ENCODE measurements around the gene SARS2. TPM values are rescaled to one million over a fixed set of nuclear protein-coding genes. Genes with fewer than 3 reads are reported as not detected.

The SARS2 gene
- total and polyA plus RNA-seq, 4 donors: 5.9 to 72.4 (median 11.7) TPM

GRCh38 chr19:38922482-38922881 is 8.1 kb downstream of the SARS2 start:
- H3K27me3 ChIP-seq (ENCODE audit: control insufficient read depth in 1 of 2, insufficient read depth in 2 of 2, low read length in 1 of 2): no peaks in the 10 kb centered on the region
- H3K4me3 ChIP-seq (ENCODE audit: low read length in 2 of 2): no peak overlapping the region
- H3K4me1 ChIP-seq (ENCODE audit: control insufficient read depth in 1 of 2, insufficient read depth in 2 of 2, low read length in 2 of 2): no peaks in the 10 kb centered on the region
- WGBS, 2 donors: 92 to 94% methylated on average over 5 of the region's 5 CpGs
- DNase-seq: peak in 1 of 2 donors; percentile 19
- no peaks in the 10 kb centered on the region for H3K9me3 ChIP-seq (ENCODE audit: control insufficient read depth, low read length)
- no peak for ATAC-seq (ENCODE audit: low FRiP score)
- intact Hi-C loops (cut with DNase I): loop anchor here in 1 of 2 donors (10.0 kb wide), 1 partner anchor 288 kb away; no protein-coding TSS in a partner anchor
- no peak overlapping the region for H3K27ac ChIP-seq (ENCODE audit: low read depth in 1 of 2, low read length in 2 of 2)
- peaks cover 0 to 2% of the 10 kb centered on the region in 2 donors for H3K36me3 ChIP-seq (ENCODE audit: control insufficient read depth in 1 of 2, insufficient read depth in 2 of 2, low read length in 1 of 2)

DNA sequence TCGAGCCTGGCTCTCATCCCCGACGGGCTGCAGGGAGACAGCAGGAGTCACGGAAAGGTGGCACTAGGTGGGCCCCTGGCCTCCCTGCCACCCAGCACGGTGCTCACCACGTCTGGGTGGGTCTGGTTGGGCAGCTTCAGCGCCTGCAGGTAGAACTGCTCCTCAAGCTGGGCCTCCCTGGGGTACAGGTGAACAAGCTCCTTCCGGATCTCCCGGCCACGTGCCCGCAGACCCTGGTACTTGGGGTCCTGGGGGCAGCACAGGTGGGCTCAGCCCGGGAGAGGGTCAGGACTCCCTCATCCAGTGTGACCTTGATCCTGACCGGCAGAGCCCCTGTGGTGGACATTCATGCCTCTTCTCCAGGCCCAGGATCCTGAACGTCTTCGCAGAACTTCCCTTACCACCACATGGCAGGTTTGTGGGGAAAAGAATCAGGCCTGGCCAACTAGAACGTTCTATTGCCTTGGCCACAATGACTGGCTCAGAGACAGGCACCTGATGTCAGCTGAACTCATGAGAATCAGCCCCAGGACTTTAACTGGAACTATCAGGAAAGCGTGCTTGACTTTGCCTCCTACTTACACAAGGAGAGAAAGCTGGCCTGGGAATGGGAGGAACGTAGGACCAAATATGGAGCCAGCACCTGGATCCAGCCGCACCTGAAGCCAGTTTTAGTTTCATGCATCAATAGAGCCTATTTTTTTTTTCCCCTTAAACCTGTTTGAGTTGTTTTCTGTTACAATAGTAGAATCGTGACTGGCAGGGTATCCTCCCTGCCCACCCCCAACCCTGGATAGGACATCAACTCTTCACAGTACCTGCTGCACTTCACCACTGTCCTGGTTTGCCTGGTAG is 8.9 kb downstream of the SARS2 start:
- H3K4me1 ChIP-seq (ENCODE audit: control insufficient read depth in 1 of 2, insufficient read depth in 2 of 2, low read length in 2 of 2): no peaks in the 10 kb centered on the region
- H3K9me3 ChIP-seq (ENCODE audit: control insufficient read depth, low read length): no peaks in the 10 kb centered on the region
- ATAC-seq (ENCODE audit: low FRiP score) (no peak), DNase-seq (peak in 1 of 2 donors; percentile 62)
- no peak overlapping the region for H3K4me3 ChIP-seq (ENCODE audit: low read length in 2 of 2)
- WGBS, 2 donors: 93 to 94% methylated on average over 20 of the region's 20 CpGs
- H3K27ac ChIP-seq (ENCODE audit: low read depth in 1 of 2, low read length in 2 of 2): no peak overlapping the region
- H3K36me3 ChIP-seq (ENCODE audit: control insufficient read depth in 1 of 2, insufficient read depth in 2 of 2, low read length in 1 of 2): peaks cover 0 to 2% of the 10 kb centered on the region in 2 donors
- H3K27me3 ChIP-seq (ENCODE audit: control insufficient read depth in 1 of 2, insufficient read depth in 2 of 2, low read length in 1 of 2): no peaks in the 10 kb centered on the region
- intact Hi-C loops (cut with DNase I): loop anchor here in 1 of 2 donors (10.0 kb wide), 1 partner anchor 287 kb away; no protein-coding TSS in a partner anchor

DNA sequence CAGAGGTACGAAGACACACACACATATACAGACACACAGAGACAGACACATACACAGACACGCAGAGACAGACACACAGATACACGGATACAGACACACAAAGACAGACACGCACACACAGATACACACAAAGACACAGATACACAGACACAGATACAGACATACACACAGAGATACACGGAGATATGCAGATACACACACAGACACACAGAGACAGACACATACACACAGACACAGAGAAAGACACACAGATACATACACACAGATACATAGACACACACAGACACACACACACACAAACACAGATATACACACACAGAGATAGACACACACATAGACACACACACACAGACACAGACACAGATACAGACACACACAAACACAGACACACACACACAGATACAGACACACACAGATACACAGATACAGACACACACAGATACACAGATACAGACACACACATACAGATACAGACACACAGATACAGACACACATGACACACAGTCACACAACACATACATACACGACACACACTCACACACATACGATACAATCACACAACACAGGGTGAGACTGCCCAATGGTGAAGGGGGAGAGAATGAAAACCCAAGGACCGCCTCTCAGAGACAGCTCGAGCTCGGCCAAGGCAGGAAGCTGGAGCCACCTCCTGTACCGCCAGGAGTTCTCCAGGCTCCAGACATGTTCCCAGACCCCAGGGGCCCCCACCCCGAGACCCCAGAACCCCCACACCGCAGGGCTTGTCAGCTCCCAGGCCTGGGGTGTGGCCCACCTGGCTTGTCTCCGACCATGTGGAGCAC is 9.8 kb downstream of the SARS2 start:
- 79 to 81% methylated on average over 14 of the region's 14 CpGs for WGBS, 2 donors
- no peaks in the 10 kb centered on the region for H3K27me3 ChIP-seq (ENCODE audit: control insufficient read depth in 1 of 2, insufficient read depth in 2 of 2, low read length in 1 of 2)
- intact Hi-C loops (cut with DNase I): loop anchor here in 1 of 2 donors (10.0 kb wide), 1 partner anchor 286 kb away; no protein-coding TSS in a partner anchor
- H3K36me3 ChIP-seq (ENCODE audit: control insufficient read depth in 1 of 2, insufficient read depth in 2 of 2, low read length in 1 of 2): peaks cover 0 to 2% of the 10 kb centered on the region in 2 donors
- DNase-seq: no peak
- no peak overlapping the region for H3K4me3 ChIP-seq (ENCODE audit: low read length in 2 of 2)
- no peak for ATAC-seq (ENCODE audit: low FRiP score)
- H3K9me3 ChIP-seq (ENCODE audit: control insufficient read depth, low read length): no peaks in the 10 kb centered on the region
- no peak overlapping the region for H3K27ac ChIP-seq (ENCODE audit: low read depth in 1 of 2, low read length in 2 of 2)
- H3K4me1 ChIP-seq (ENCODE audit: control insufficient read depth in 1 of 2, insufficient read depth in 2 of 2, low read length in 2 of 2): no peaks in the 10 kb centered on the region

DNA sequence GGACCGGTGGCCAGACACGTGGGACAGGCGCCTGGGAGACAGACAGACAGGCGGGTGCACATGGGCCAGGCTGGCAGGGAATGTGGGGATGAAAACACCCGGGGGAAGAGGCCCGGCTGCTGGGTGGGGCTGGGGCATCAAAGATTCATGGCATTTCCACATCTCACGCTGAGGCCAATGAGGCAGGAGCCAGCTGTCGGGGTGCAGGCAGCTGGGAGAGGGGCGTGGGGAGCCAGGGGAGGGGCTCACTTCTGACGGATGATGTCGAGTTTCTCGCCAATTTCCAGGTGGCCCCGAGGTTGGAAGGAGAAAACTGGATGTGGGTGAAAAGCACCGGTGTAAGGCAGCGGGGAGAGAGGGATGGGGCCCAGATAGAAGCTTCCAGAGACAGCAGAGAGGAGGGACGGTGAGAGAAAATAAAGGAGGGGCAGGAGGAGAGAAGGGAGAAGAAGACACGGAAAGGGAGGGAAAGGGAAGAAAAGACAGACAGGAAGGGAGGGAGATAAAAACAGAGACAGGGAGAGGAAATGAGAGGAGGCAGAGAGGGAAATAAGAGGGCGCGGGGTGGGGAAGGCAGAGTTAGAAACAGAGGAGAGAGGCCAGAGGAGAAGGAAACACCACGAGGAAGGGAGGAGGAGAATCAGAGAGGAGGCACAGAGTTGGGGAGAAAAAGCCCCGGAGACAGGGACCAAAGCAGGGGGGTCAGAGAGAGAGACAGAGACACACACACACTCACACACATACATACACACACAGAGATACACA is 10.5 kb downstream of the SARS2 start:
- 76 to 78% methylated on average over 21 of the region's 21 CpGs for WGBS, 2 donors
- no peaks in the 10 kb centered on the region for H3K4me1 ChIP-seq (ENCODE audit: control insufficient read depth in 1 of 2, insufficient read depth in 2 of 2, low read length in 2 of 2)

DNA sequence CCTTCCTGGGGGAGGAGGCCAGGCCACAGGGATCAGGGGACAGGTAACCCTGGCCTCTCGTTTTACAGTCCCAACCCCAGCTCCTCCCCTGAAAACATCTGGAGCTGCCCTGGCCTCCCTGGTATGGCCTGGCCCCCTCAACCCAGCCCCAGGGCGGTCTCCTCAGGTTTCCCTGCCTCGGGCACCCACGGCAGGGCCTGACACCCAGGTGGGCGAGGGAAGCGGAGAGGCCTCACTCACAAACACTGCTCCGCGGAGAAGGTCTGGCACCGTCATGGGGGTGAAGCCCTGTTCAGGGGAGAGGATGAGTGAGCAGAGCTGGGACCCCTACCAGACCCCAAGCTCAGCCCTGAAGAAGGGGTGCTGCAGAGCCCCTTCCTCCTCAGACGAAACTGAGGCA is 12.0 kb downstream of the SARS2 start:
- no peak overlapping the region for H3K4me3 ChIP-seq (ENCODE audit: low read length in 2 of 2)
- ATAC-seq (ENCODE audit: low FRiP score): no peak
- DNase-seq: peak in 1 of 2 donors; percentile 50
- no peaks in the 10 kb centered on the region for H3K27me3 ChIP-seq (ENCODE audit: control insufficient read depth in 1 of 2, insufficient read depth in 2 of 2, low read length in 1 of 2)
- no peaks in the 10 kb centered on the region for H3K36me3 ChIP-seq (ENCODE audit: control insufficient read depth in 1 of 2, insufficient read depth in 2 of 2, low read length in 1 of 2)
- 87 to 89% methylated on average over 10 of the region's 10 CpGs for WGBS, 2 donors
- no peak overlapping the region for H3K27ac ChIP-seq (ENCODE audit: low read depth in 1 of 2, low read length in 2 of 2)
- H3K9me3 ChIP-seq (ENCODE audit: control insufficient read depth, low read length): no peaks in the 10 kb centered on the region
- no peaks in the 10 kb centered on the region for H3K4me1 ChIP-seq (ENCODE audit: control insufficient read depth in 1 of 2, insufficient read depth in 2 of 2, low read length in 2 of 2)
- intact Hi-C loops (cut with DNase I): no loop called here

More for the DNA sequence above, 10.5 kb downstream of the SARS2 start:
- Histone ChIP-seq H3K4me3 (ENCODE audit: low read length in 2 of 2) (no peak overlapping the region), H3K27ac (ENCODE audit: low read depth in 1 of 2, low read length in 2 of 2) (no peak overlapping the region), H3K36me3 (ENCODE audit: control insufficient read depth in 1 of 2, insufficient read depth in 2 of 2, low read length in 1 of 2) (peaks cover 0 to 2% of the 10 kb centered on the region in 2 donors), H3K27me3 (ENCODE audit: control insufficient read depth in 1 of 2, insufficient read depth in 2 of 2, low read length in 1 of 2) (no peaks in the 10 kb centered on the region), H3K9me3 (ENCODE audit: control insufficient read depth, low read length) (no peaks in the 10 kb centered on the region)
- intact Hi-C loops (cut with DNase I): loop anchor here in 1 of 2 donors (10.0 kb wide), 1 partner anchor 285 kb away; no protein-coding TSS in a partner anchor
- ATAC-seq (ENCODE audit: low FRiP score) (no peak), DNase-seq (peak in 1 of 2 donors; percentile 71)

DNA sequence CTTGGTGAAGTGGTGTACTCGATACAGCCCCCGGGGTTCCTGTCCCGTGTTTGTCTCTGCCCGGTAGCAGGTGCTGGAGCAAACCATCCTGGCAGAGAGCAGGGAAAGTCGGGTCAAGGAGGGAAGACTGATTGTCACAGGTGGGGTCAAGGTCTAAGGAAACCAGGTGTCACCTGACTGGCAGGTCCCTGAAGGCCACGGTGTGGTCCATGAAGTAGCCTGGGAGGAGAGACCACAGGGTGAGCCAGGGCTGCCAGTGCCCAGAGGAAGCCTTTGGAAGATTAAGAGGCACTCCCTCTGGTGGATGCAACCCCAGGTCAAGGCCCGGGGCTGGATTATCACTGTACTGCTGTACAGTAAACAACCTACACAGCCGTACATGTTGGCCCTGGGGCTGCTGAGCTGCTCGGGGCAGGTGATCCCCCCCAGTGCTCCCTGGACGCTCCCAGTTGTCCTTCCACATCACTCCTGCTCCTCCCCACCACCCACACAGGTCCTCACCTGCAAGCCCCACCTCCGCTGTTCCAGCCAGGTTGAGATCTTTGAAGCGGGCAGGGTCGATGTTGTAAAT is 12.6 kb downstream of the SARS2 start:
- Histone ChIP-seq H3K4me1 (ENCODE audit: control insufficient read depth in 1 of 2, insufficient read depth in 2 of 2, low read length in 2 of 2) (no peaks in the 10 kb centered on the region), H3K27ac (ENCODE audit: low read depth in 1 of 2, low read length in 2 of 2) (no peak overlapping the region), H3K36me3 (ENCODE audit: control insufficient read depth in 1 of 2, insufficient read depth in 2 of 2, low read length in 1 of 2) (no peaks in the 10 kb centered on the region), H3K27me3 (ENCODE audit: control insufficient read depth in 1 of 2, insufficient read depth in 2 of 2, low read length in 1 of 2) (no peaks in the 10 kb centered on the region), H3K9me3 (ENCODE audit: control insufficient read depth, low read length) (no peaks in the 10 kb centered on the region), H3K4me3 (ENCODE audit: low read length in 2 of 2) (no peak overlapping the region)
- DNase-seq (peak in 1 of 2 donors; percentile 64), ATAC-seq (ENCODE audit: low FRiP score) (no peak)
- intact Hi-C loops (cut with DNase I): no loop called here
- WGBS, 2 donors: 72 to 83% methylated on average over 13 of the region's 13 CpGs

DNA sequence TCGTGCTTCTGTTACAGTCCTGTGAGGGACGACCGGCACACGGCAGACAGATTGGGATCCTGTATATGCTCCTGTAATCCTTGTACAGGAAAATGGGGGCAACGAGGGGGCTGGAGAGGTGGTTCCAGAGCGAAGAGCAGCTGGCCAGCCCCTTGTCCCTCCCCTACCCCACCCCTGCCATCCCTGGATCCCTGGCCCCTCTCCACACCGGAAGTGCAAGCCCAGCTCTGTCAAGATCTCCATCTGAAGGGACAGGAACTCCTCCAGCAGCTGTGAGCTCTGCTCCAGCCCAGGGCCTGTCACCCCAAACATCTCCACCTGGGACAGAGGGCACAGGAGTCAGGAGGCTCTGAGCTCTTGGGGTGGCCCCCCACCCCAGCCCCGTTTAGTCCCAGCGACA is 13.0 kb downstream of the SARS2 start:
- Histone ChIP-seq H3K27me3 (ENCODE audit: control insufficient read depth in 1 of 2, insufficient read depth in 2 of 2, low read length in 1 of 2) (no peaks in the 10 kb centered on the region), H3K4me3 (ENCODE audit: low read length in 2 of 2) (no peak overlapping the region), H3K36me3 (ENCODE audit: control insufficient read depth in 1 of 2, insufficient read depth in 2 of 2, low read length in 1 of 2) (no peaks in the 10 kb centered on the region), H3K27ac (ENCODE audit: low read depth in 1 of 2, low read length in 2 of 2) (no peak overlapping the region), H3K9me3 (ENCODE audit: control insufficient read depth, low read length) (no peaks in the 10 kb centered on the region), H3K4me1 (ENCODE audit: control insufficient read depth in 1 of 2, insufficient read depth in 2 of 2, low read length in 2 of 2) (no peaks in the 10 kb centered on the region)
- WGBS, 2 donors: 82 to 85% methylated on average over 9 of the region's 9 CpGs
- ATAC-seq (ENCODE audit: low FRiP score) (no peak), DNase-seq (peak in 1 of 2 donors; percentile 69)
- intact Hi-C loops (cut with DNase I): no loop called here
